ENCODE data around the gene DERA. TPM values are rescaled to one million over a fixed set of nuclear protein-coding genes. Genes with fewer than 3 reads are reported as not detected.

Gene DERA
- total and polyA plus RNA-seq, 9 of the 15 experiments (the other 6 are each of a cell fraction or from before 2014, with no cell fraction given) = 5.5 to 15.5 (median 7.8) TPM

DNA sequence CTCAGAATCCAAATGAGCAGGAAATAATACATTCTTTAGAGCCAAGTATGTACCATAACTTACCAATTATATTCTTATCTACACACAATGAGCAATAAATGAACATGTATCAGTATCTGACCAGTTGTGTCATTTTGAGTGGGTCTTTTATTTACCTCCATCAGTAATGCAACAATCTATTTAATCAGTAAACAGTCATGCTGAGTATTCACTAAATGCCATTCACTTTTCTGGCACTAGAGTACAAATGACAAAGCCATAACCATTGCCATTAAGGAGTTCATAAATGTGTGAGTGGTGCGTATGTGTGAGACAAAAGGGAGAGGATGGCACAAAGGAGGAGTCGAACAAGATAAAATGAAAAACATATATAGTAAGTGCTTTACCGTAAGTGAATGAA is 30.4 kb upstream of the DERA start:
- H3K27ac ChIP-seq (ENCODE audit: extremely low read depth, low read depth, low read length) = no peak overlapping the region
- H3K4me3 ChIP-seq = no peak overlapping the region
- TF ChIP-seq RBM34 (IDR thresholded peaks at IDR 0.05; ENCODE audit: borderline replicate concordance, insufficient read depth, low read length) (no peak), TBL1XR1 (IDR thresholded peaks at IDR 0.05; ENCODE audit: low read length in 2 of 2) (no peak), ZNF354B (CRISPR knock-in tag; IDR thresholded peaks at IDR 0.05) (no peak), ATF6 (CRISPR knock-in tag; IDR thresholded peaks at IDR 0.05) (no peak), IFI16 (CRISPR knock-in tag; IDR thresholded peaks at IDR 0.05) (no peak), ZNF398 (CRISPR knock-in tag; IDR thresholded peaks at IDR 0.05) (no peak), NONO (IDR thresholded peaks at IDR 0.05; ENCODE audit: low read depth in 2 of 2, low read length in 1 of 2) (no peak), ZNF280A (IDR thresholded peaks at IDR 0.05; ENCODE audit: low read depth, partially characterized antibody) (no peak)
- ATAC-seq (no peak), FAIRE-seq (no peak), DNase-seq (ENCODE audit: extremely low read depth in 1 of 4, low spot score in 3 of 4) (no peak)
- ChIA-PET POLR2A (no interaction called here), CTCF (ENCODE audit: low intra/inter-chr PET ratio) (no interaction called here)
- in situ Hi-C loops (cut with MboI) = loop anchor here (25.0 kb wide), 1 partner anchor 1068 kb away; the partner anchor contains the start of genes C12orf60, SMCO3 and WBP11
- 83% methylated on average over 3 of the region's 3 CpGs for WGBS (ENCODE audit: insufficient coverage, low coverage, missing lambda C conversion rate)
- no peak overlapping the region for H2AFZ ChIP-seq (ENCODE audit: low read depth, low read length)
- H3K36me3 ChIP-seq (ENCODE audit: control insufficient read depth, insufficient read depth, low read length) = peaks cover 13% of the 10 kb centered on the region; the same call in 2 of the 3 replicates
- H3K27me3 ChIP-seq (ENCODE audit: control insufficient read depth in 2 of 2, insufficient read depth in 2 of 2, low read length in 2 of 2) = no peaks in the 10 kb centered on the region
- H3K4me2 ChIP-seq (ENCODE audit: insufficient read depth, low read length) = 0 out of 2 replicates have a peak overlapping the region, but pooled peaks have one; percentile 3
- H3K9ac ChIP-seq (ENCODE audit: insufficient read depth in 1 of 2, low read depth in 2 of 2, low read length in 2 of 2) = no peak overlapping the region
- intact Hi-C loops (cut with micrococcal nuclease) = loop anchor here (10.0 kb wide), 1 partner anchor 536 kb away; no protein-coding TSS in a partner anchor
- no peaks in the 10 kb centered on the region for H3K9me1 ChIP-seq (ENCODE audit: control insufficient read depth, insufficient read depth, low read length)
- no TSS peak for BruUV-seq (replicated peaks)
- no peaks in the 10 kb centered on the region for H3K9me3 ChIP-seq (replicated peaks; ENCODE audit: control insufficient read depth, insufficient read depth, low read depth, low read length)
- H3K79me2 ChIP-seq (ENCODE audit: control insufficient read depth, insufficient read depth, low read length) = peaks cover 36% of the 10 kb centered on the region
- H3K4me1 ChIP-seq (replicated peaks in 1 of 2; ENCODE audit: control insufficient read depth in 2 of 2, insufficient read depth in 2 of 2, low read length in 2 of 2) = no peaks in the 10 kb centered on the region; a peak in 2 of 5 replicates
- H4K20me1 ChIP-seq (replicated peaks; ENCODE audit: control insufficient read depth, insufficient read depth, low read length) = no peaks in the 10 kb centered on the region

All from K562 (cell line).